Activated naive CD4-positive, alpha-beta T cell treated with anti-CD3 and anti-CD28 coated beads for 36 hours (primary cell): ENCODE measurements around the gene SCTR. TPM values are rescaled to one million over a fixed set of nuclear protein-coding genes. Genes with fewer than 3 reads are reported as not detected.

ENCODE experiments used
- CTCF ChIA-PET: fragments of 350-600 bp; sonication (Branson Sonifier 250); formaldehyde crosslinking; loops from one replicate; lab custom pipeline; 2021; ENCODE audit warnings: antibody characterized with exemption; lab: Charles Lee
- DNase-seq: peaks from one replicate; pipeline ENCODE4 v3.0.0-alpha.2; 2020
- H3K27ac Mint-ChIP-seq: one replicate; pipeline ENCODE4 v1.8.0; 2021; ENCODE audit warnings: mild to moderate bottlenecking, mixed read lengths
- H3K27me3 Mint-ChIP-seq: one replicate; pipeline ENCODE4 v1.8.0; 2021; ENCODE audit warnings: low read depth, mixed read lengths
- H3K36me3 Mint-ChIP-seq: one replicate; pipeline ENCODE4 v1.8.0; 2021; ENCODE audit warnings: low read depth, mixed read lengths
- H3K4me1 Mint-ChIP-seq: one replicate; pipeline ENCODE4 v1.8.0; 2021; ENCODE audit warnings: low read depth, mixed read lengths
- H3K4me3 Mint-ChIP-seq: one replicate; pipeline ENCODE4 v1.8.0; 2021; ENCODE audit warnings: mild to moderate bottlenecking, moderate library complexity, mixed read lengths
- H3K9me3 Mint-ChIP-seq: one replicate; pipeline ENCODE4 v1.8.0; 2021; ENCODE audit warnings: mixed read lengths
- intact Hi-C: fragments of 100-400 bp; cut with micrococcal nuclease; formaldehyde crosslinking; loops from one replicate; pipeline ENCODE4 v1.15.1; 2023
- total RNA-seq, 2 experiments: library from RNA; stranded (reverse); gene quantifications; one replicate each; pipeline ENCODE4 v1.2.3, GENCODE V29; 2021

Gene SCTR
- total RNA-seq, 2 experiments from 2014 or later, result not detected

DNA sequence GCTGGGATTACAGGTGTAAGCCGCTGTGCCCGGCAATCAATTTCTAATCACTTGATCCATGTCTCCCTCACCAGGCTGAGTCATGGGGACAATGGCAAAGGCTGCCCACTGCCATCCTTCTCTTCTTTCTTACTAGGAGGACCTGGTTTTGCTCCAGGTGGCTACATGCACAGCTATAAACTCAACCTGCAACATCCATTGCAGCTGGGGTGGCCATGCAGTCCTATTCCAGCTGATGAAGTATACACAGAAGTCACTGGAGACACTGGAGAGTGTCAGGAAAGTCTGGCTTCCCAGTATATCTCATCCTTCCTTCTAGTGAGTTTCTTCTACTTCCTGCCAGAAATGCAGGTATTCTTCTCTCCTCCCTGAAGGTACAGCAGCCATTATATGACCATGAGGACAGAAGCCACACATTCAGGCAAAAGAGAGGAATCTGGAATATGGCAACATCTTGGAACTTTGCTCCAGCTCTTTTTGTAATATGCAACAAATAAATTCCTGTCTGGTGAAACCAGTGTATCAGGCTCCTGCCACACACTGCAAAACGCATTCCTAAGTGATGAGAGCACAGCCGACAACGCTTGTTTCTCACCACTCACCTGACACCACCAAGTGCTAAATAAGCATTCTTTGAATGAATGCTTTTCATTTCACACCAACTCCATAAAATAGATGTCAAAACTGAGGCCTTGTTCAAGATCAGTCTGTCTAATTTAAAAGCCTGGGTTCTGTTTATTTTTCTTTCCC, 32.3 kb downstream of the SCTR start:
- no peaks in the 10 kb centered on the region for H3K36me3 Mint-ChIP-seq
- no peak for DNase-seq
- CTCF ChIA-PET, result interaction anchor here (0.8 kb wide), 1 partner anchor 15 kb away, joined by 4 read pairs; no protein-coding TSS in a partner anchor
- H3K4me3 Mint-ChIP-seq, result no peak overlapping the region
- H3K4me1 Mint-ChIP-seq, result no peaks in the 10 kb centered on the region
- H3K9me3 Mint-ChIP-seq, result no peaks in the 10 kb centered on the region
- H3K27me3 Mint-ChIP-seq, result peaks cover 10% of the 10 kb centered on the region
- intact Hi-C loops, result no loop called here
- H3K27ac Mint-ChIP-seq, result no peak overlapping the region

DNA sequence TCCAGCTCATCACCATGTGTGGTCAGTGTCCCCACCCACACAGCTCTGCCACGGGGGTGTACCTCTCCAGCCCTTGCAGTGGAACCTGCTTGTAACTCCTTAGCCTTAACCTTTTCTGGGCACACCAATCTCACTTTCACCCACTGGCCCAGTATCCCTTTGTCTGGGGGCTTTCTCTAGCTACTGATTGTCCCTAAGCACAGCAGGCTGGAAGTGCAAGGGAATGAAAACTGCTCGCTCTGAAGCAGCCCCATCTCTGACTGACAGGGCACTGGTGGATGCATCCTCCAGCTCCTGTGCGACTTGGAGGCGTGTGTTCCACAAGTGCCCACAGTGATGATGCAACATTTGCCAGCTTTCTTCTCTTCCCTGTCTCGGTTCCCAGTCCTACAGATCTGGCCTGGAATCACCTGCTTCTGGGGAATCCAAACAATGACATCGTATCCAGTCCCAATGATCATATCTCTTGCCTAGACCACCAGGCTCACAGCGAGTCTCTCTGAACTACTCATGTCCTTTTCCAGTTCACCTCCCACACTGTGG, 33.6 kb downstream of the SCTR start:
- no peaks in the 10 kb centered on the region for H3K9me3 Mint-ChIP-seq
- H3K4me3 Mint-ChIP-seq, result no peak overlapping the region
- no peak for DNase-seq
- H3K27me3 Mint-ChIP-seq, result peaks cover 6% of the 10 kb centered on the region
- no peak overlapping the region for H3K27ac Mint-ChIP-seq
- intact Hi-C loops, result no loop called here
- CTCF ChIA-PET, result no interaction called here
- H3K4me1 Mint-ChIP-seq, result no peaks in the 10 kb centered on the region
- no peaks in the 10 kb centered on the region for H3K36me3 Mint-ChIP-seq

DNA sequence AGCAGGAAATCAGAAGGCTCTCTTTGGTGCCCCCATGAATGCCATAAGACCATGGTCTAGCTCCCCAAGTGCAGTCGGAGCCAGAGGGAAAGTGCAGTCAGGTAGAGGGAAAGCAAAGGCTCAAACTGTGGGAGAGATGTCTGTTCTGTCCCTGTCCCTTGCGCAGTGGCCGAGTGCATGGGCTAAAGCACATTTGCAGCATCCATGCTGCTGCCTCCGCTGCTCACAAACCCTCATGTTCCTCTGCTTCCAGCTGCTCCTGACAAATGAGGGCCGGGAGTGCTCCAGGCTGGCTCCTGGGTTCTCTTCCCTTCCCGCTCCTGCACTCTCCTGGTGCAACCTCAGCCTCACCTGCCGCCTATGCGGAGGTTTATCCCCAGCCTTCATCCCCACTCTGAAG, 34.2 kb downstream of the SCTR start:
- intact Hi-C loops, result no loop called here
- no peaks in the 10 kb centered on the region for H3K4me1 Mint-ChIP-seq
- no peak overlapping the region for H3K4me3 Mint-ChIP-seq
- DNase-seq, result no peak
- no peaks in the 10 kb centered on the region for H3K36me3 Mint-ChIP-seq
- H3K27me3 Mint-ChIP-seq, result peaks cover 6% of the 10 kb centered on the region
- no peaks in the 10 kb centered on the region for H3K9me3 Mint-ChIP-seq
- CTCF ChIA-PET, result no interaction called here
- no peak overlapping the region for H3K27ac Mint-ChIP-seq

DNA sequence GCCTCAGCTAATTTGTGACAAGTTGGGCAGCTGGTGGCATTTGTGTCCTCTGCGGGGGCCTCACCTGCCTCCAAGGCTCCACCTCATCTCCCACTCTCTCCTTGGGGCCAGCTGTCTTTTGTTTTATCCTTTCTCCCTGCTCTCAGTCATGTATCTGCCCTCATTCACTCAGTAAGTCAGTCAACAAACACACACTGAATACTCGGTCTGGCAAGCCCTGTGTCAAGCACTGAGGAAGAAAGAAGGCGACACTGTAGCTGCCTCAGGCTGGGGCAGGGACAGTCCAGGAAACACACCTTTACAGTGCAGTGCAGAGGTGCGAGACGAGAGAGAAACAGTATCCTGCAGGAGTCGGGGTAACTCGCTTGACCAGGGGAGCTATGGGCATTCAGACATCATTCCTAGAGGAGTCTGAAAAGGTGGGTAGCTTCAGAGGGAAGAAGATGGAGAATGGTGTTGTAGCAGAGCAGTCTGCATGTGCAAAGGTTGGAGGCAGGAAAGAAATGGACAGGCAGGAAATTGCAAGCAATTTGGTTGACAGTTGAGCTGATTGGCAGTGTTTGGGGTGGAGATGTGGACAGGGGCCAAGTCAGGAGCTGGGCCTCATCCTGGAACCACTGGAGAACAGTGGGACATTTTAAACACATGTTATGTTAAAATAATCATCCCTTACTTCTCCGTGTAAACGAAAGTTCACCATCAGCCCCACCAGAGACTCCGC, 34.9 kb downstream of the SCTR start:
- H3K27ac Mint-ChIP-seq, result no peak overlapping the region
- no peaks in the 10 kb centered on the region for H3K4me1 Mint-ChIP-seq
- intact Hi-C loops, result no loop called here
- H3K27me3 Mint-ChIP-seq, result peaks cover 3% of the 10 kb centered on the region
- no peaks in the 10 kb centered on the region for H3K36me3 Mint-ChIP-seq
- CTCF ChIA-PET, result no interaction called here
- DNase-seq, result no peak
- H3K9me3 Mint-ChIP-seq, result no peaks in the 10 kb centered on the region
- H3K4me3 Mint-ChIP-seq, result no peak overlapping the region

DNA sequence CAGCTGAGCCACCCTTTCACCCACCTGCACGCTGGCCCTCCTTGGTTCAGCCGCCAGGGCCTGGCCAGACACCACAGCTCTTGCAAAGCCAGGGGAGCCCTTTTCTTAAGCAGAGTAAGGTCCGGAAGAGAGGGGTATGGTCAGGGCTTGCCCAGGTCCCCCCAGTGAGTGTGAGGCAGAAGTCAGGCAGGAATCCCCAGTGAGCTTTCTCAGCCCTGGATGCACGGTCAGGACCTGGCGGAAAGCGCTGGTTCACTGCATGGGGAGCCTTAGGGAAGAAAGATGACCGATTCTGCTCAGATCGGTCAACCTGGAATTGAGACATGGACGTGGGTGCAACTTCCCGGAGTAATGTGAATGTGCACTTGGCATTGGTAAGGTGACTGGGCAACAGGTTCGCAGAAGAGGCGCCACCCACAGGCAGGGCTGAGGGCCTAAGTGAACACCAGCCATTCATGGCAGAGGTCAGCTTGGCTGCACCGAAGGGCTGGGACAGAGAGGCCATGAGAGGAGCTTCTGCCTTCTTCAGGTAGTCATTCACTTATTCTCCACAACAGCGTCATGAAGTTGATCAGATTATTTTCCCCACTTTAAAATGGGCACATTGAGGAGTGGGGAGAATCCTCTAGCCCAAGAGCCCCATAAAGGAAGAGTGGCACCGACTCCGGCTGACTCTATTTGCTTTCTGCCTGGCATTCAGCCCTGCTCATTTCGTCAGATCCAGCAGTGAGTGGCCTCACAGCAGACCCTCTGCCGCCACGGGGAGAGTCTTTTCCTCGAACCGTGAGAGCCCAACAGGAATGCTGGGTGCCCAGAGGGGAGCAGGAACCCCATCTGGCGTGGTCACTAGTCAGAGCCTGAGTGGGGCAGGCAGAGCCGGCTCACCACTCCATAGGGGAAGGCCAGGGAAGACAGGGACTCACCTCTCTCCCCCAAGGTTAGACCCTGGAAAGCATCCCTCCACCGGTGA, 35.8 kb downstream of the SCTR start:
- no peak overlapping the region for H3K27ac Mint-ChIP-seq
- H3K36me3 Mint-ChIP-seq, result no peaks in the 10 kb centered on the region
- no peaks in the 10 kb centered on the region for H3K4me1 Mint-ChIP-seq
- no peaks in the 10 kb centered on the region for H3K9me3 Mint-ChIP-seq
- intact Hi-C loops, result no loop called here
- H3K4me3 Mint-ChIP-seq, result no peak overlapping the region
- DNase-seq, result no peak
- no peaks in the 10 kb centered on the region for H3K27me3 Mint-ChIP-seq
- CTCF ChIA-PET, result interaction anchor here (0.6 kb wide), 2 partner anchors 254 to 452 kb away, joined by 3 to 7 read pairs; no protein-coding TSS in a partner anchor

DNA sequence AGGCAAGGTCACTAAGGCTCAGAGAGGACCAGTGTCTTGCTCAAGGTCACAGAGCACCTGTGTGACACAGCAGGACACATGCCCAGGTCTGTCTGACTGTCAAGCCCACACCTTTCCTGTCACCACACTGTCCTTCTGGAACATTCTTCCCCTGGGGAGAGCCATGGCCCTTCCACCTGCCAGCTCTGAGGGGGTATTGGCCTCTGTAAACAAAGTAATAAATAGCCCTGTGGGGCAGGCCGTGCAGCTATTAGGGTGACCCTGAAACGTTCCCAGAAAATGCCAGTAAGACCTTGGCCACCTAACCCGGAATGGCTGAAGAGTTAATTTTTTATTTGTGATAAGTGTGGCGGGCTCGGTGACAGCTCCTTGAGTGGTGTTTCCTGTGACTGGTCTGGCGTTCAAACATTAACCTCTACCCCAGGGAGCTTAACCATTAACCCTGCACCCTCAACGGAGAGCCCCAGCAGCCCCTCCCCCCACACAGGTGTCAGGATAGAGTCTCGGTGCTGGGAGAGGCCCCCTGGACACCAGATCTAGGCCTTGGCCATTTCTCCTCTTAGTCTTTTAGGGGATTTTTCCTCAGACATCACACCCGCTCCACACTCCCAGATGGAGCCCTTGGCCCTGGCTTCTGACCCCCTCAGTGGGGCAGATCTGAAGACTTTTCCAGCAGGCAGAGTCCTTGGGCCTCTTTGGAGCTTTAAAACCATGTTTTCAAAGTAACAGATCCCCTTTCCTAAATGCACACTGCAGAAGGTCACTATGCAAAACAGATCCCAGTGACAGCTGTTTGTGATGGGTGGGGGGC, 36.6 kb downstream of the SCTR start:
- H3K9me3 Mint-ChIP-seq, result no peaks in the 10 kb centered on the region
- CTCF ChIA-PET, result interaction anchor here (0.6 kb wide), 1 partner anchor 451 kb away, joined by 3 read pairs; no protein-coding TSS in a partner anchor

DNA sequence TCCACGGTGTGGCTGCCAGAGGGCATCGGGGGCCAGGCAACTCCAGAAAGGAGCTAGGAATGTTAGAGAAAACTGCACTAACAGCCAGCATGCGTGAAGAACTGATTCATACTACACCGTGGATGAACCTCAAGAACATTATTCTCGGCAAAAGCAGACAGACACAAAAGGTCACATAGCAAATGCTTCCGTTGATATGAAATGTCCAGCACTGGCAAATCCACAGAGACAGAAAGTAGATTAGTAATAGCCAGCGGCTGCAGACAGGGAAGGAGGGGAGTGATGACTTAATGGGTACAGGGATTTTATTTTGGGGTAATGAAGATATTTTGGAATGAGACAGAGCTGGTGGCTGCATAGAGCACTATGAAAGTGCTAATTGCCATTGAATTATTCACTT, 37.4 kb downstream of the SCTR start:
- no peak overlapping the region for H3K27ac Mint-ChIP-seq
- H3K36me3 Mint-ChIP-seq, result no peaks in the 10 kb centered on the region
- no peaks in the 10 kb centered on the region for H3K4me1 Mint-ChIP-seq
- H3K9me3 Mint-ChIP-seq, result no peaks in the 10 kb centered on the region
- no peaks in the 10 kb centered on the region for H3K27me3 Mint-ChIP-seq
- CTCF ChIA-PET, result interaction anchor here (1.8 kb wide), 1 partner anchor 10 kb away, joined by 5 read pairs; no protein-coding TSS in a partner anchor
- no peak overlapping the region for H3K4me3 Mint-ChIP-seq
- intact Hi-C loops, result no loop called here
- no peak for DNase-seq

More for the DNA sequence above, 36.6 kb downstream of the SCTR start:
- no peaks in the 10 kb centered on the region for H3K4me1 Mint-ChIP-seq
- DNase-seq, result no peak
- no peak overlapping the region for H3K27ac Mint-ChIP-seq
- H3K27me3 Mint-ChIP-seq, result no peaks in the 10 kb centered on the region
- intact Hi-C loops, result no loop called here
- no peak overlapping the region for H3K4me3 Mint-ChIP-seq
- H3K36me3 Mint-ChIP-seq, result no peaks in the 10 kb centered on the region

DNA sequence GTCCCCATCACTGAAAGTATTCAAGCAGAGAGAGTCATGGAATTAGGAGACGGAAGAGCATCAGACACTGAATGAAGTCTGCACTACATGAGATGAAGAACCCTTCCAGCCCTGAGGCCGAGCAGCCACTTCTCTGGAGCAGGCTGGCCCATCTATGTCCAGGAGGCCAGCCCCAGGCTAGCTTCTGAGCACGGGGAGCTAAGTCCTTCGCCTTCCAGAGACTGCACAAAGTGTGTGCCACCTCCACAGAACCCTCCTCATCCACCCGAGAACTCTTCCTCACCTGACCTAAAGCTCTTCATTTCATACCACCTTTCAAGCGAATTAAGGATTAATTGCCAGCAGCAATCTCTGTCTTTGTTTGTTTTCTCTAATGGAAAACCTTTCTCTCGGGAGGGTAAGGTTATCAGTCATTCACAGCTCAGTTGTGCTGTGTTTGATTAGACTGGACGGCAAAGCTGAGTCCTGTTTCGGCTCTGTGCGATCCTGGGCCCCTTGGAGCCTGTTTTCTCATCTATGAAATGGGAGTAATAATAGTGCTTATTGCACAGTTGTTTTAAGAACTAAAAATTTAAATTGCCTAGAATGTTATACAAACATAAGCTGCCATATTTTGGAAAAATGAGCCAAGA, 38.0 kb downstream of the SCTR start:
- Mint-ChIP-seq H3K27ac (no peak overlapping the region), H3K27me3 (no peaks in the 10 kb centered on the region), H3K4me3 (no peak overlapping the region), H3K36me3 (no peaks in the 10 kb centered on the region), H3K9me3 (no peaks in the 10 kb centered on the region), H3K4me1 (no peaks in the 10 kb centered on the region)
- no peak for DNase-seq
- CTCF ChIA-PET, result interaction anchor here (1.2 to 1.8 kb wide), 2 partner anchors 10 to 174 kb away, joined by 3 to 5 read pairs; no protein-coding TSS in a partner anchor
- intact Hi-C loops, result no loop called here

DNA sequence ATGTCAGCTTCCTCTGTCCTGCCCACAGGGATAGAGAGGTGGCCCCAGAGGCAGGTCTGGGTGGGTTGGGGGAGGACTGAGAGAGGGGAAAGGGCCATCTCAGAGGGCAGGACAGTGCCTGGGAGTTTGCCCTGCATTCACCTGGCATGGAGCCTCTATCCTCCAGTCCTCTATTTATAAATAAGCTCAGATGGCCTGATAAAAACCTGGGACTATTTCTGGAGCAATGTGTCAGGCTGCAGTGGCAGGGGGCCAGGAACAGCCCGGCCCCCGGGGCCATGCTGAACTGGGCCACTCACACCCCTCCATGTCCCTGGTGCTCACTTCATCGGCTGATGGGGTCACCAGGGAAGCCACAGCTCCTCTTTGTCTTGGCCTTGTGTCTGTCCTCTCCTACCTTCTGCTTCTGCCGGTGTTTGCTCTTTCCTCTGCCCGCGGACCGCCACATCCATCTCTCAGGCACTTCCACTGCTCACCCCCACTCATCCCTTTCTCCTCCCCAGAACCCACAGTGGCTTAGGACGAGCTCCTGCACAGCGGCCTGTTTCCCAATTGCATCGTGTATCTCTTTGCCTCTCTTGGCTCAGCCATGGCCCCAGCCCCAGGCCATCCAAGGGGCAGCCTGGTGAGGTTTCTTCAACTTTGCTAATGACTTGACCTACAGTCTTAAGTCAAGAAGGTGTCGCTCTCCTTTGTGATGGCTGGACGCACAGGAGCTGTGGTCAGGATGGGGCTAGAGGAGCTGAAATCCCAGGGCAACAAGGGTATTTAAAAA, 38.8 kb downstream of the SCTR start:
- no peaks in the 10 kb centered on the region for H3K36me3 Mint-ChIP-seq
- no peak overlapping the region for H3K27ac Mint-ChIP-seq
- no peaks in the 10 kb centered on the region for H3K9me3 Mint-ChIP-seq
- no peak overlapping the region for H3K4me3 Mint-ChIP-seq
- CTCF ChIA-PET, result interaction anchor here (1.2 to 1.8 kb wide), 2 partner anchors 9 to 175 kb away, joined by 3 to 5 read pairs; no protein-coding TSS in a partner anchor
- intact Hi-C loops, result no loop called here
- H3K27me3 Mint-ChIP-seq, result no peaks in the 10 kb centered on the region
- no peaks in the 10 kb centered on the region for H3K4me1 Mint-ChIP-seq
- DNase-seq, result no peak

DNA sequence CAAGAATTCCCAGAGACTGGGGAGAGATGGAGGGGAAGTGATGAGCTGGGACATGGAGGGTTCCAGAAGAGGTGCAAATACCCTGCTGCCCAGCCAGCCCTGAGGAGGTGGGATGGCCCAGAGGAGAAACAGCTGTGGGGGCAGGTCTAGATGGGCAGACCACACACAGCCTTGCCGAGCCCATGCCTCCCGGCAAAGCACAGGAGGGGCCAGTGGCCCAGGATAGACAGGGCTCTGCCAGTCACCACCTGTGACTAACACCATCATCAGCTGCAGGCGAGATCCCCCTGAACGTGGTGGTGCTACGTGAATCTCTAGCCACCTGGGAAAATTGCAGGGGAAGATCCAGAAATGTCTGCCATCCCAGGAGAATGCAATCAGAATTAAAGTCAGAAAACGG, 39.4 kb downstream of the SCTR start:
- Mint-ChIP-seq H3K4me1 (no peaks in the 10 kb centered on the region), H3K36me3 (no peaks in the 10 kb centered on the region), H3K27me3 (no peaks in the 10 kb centered on the region), H3K27ac (no peak overlapping the region), H3K9me3 (no peaks in the 10 kb centered on the region), H3K4me3 (no peak overlapping the region)
- no peak for DNase-seq
- CTCF ChIA-PET, result no interaction called here
- intact Hi-C loops, result no loop called here
